DMS114 treated with DMSO at 0.1 percent for 48 hours (cell line): ENCODE data around the gene PCDHGA4.
"Not testable (repeated sequence)": the region's sequence is repeated elsewhere in the genome, so short reads cannot be mapped to it uniquely, and the experiment has no call there.

Experiments
- DNase-seq: peaks from one replicate; lab custom pipeline; 2025; ENCODE audit not compliant: unreplicated experiment; lab: John Stamatoyannopoulos, UW

The PCDHGA4 gene

GRCh38 chr5:141382469-141383294 is 27.9 kb downstream of the PCDHGA4 start, which contains the start of gene PCDHGA7:
Gene PCDHGA7, plus strand, starts transcription at chr5:141382742. Its CDS starts 158 bp downstream, at chr5:141382900.
- DNase-seq, result no peak

GRCh38 chr5:141383345-141383744 is 28.5 kb downstream of the PCDHGA4 start:
- no peak for DNase-seq

GRCh38 chr5:141384471-141385267 is 29.8 kb downstream of the PCDHGA4 start:
- no peak for DNase-seq

- DNase-seq, result not testable (repeated sequence)
These were observed 32.9 kb downstream of the PCDHGA4 start, which contains the start of gene PCDHGB4 for GRCh38 chr5:141387557-141388311. Gene PCDHGB4, plus strand, starts transcription at chr5:141387698. Its CDS starts 187 bp downstream, at chr5:141387885.

GRCh38 chr5:141388661-141389060 is 33.8 kb downstream of the PCDHGA4 start:
- no peak for DNase-seq

- DNase-seq, result no peak
These were observed 34.6 kb downstream of the PCDHGA4 start for GRCh38 chr5:141389153-141390042.

- DNase-seq, result no peak
These were observed 37.8 kb downstream of the PCDHGA4 start, which contains the start of gene PCDHGA8 for GRCh38 chr5:141392429-141393198. Gene PCDHGA8, plus strand, starts transcription at chr5:141392633. Its CDS starts 181 bp downstream, at chr5:141392814.

GRCh38 chr5:141393267-141393666 is 38.4 kb downstream of the PCDHGA4 start:
- no peak for DNase-seq

- not testable (repeated sequence) for DNase-seq
These were observed 39.8 kb downstream of the PCDHGA4 start for GRCh38 chr5:141394401-141395187.

- DNase-seq, result not testable (repeated sequence)
These were observed 43.1 kb downstream of the PCDHGA4 start, which contains the start of gene PCDHGB5 for GRCh38 chr5:141397756-141398551. Gene PCDHGB5, plus strand, starts transcription at chr5:141397947. Its CDS starts 181 bp downstream, at chr5:141398128.

GRCh38 chr5:141398608-141399007 is 43.8 kb downstream of the PCDHGA4 start:
- no peak for DNase-seq

- no peak for DNase-seq
These were observed 44.9 kb downstream of the PCDHGA4 start for GRCh38 chr5:141399555-141400258.

- no peak for DNase-seq
These were observed 47.9 kb downstream of the PCDHGA4 start, which contains the start of gene PCDHGA9 for GRCh38 chr5:141402553-141403243. Gene PCDHGA9, plus strand, starts transcription at chr5:141402778. Its CDS starts 175 bp downstream, at chr5:141402953.

- DNase-seq, result no peak
These were observed 48.6 kb downstream of the PCDHGA4 start for GRCh38 chr5:141403387-141403786.
